Endodermal cell (in vitro differentiated cells): ENCODE measurements around the gene AHRR. TPM values are rescaled to one million over a fixed set of nuclear protein-coding genes. Genes with fewer than 3 reads are reported as not detected.

Source experiments
- DNase-seq: peaks from one replicate; pipeline ENCODE4 v3.0.0-alpha.2; 2017
- H3K27ac ChIP-seq: 2 replicates; pipeline ENCODE4 v1.5.1; 2013; ENCODE audit warnings: mild to moderate bottlenecking, low read depth, low read length, moderate library complexity
- H3K27me3 ChIP-seq: 2 replicates; pipeline ENCODE4 v1.6.1; 2013; ENCODE audit warnings: mild to moderate bottlenecking, low read length, moderate library complexity; ENCODE audit not compliant: insufficient read depth, control insufficient read depth, poor library complexity, severe bottlenecking
- H3K36me3 ChIP-seq: 2 replicates; pipeline ENCODE4 v1.7.0; 2013; ENCODE audit warnings: mild to moderate bottlenecking, low read length, moderate library complexity; ENCODE audit not compliant: control insufficient read depth, insufficient read depth
- H3K4me1 ChIP-seq: one replicate; pipeline ENCODE4 v1.7.0; 2013; ENCODE audit warnings: low read length; ENCODE audit not compliant: control insufficient read depth, insufficient read depth
- H3K4me3 ChIP-seq: 2 replicates; pipeline ENCODE4 v1.5.1; 2013; ENCODE audit warnings: mild to moderate bottlenecking, low read length, moderate library complexity
- H3K9ac ChIP-seq: 2 replicates; pipeline ENCODE4 v1.6.1; 2013; ENCODE audit warnings: mild to moderate bottlenecking, low read length, moderate library complexity; ENCODE audit not compliant: poor library complexity, severe bottlenecking; ENCODE audit errors: extremely low read depth
- H3K9me3 ChIP-seq: 2 replicates; pipeline ENCODE4 v1.6.1; 2013; ENCODE audit warnings: mild to moderate bottlenecking, low read length, moderate library complexity; ENCODE audit not compliant: control insufficient read depth
- H3K27ac Mint-ChIP-seq: 2 replicates; pipeline ENCODE4 v1.8.0; 2020; ENCODE audit warnings: mixed read lengths
- H3K27me3 Mint-ChIP-seq: 2 replicates; pipeline ENCODE4 v1.8.0; 2021; ENCODE audit warnings: mild to moderate bottlenecking, mixed read lengths; ENCODE audit not compliant: insufficient read depth
- H3K36me3 Mint-ChIP-seq: 2 replicates; pipeline ENCODE4 v1.8.0; 2020; ENCODE audit warnings: low read depth, mixed read lengths
- H3K4me1 Mint-ChIP-seq: 2 replicates; pipeline ENCODE4 v1.8.0; 2020; ENCODE audit warnings: mixed read lengths
- H3K4me3 Mint-ChIP-seq: 2 replicates; pipeline ENCODE4 v1.8.0; 2020; ENCODE audit warnings: mild to moderate bottlenecking, moderate library complexity, mixed read lengths
- H3K9me3 Mint-ChIP-seq: 2 replicates; pipeline ENCODE4 v1.8.0; 2020; ENCODE audit warnings: mild to moderate bottlenecking, mixed read lengths
- CTCF ChIP-seq: fragments of 200-600 bp; sonication (generic); conservative IDR thresholded peaks from 2 replicates; pipeline ENCODE4 v1.5.0; 2021; ENCODE audit warnings: antibody characterized with exemption, mild to moderate bottlenecking
- WGBS, 2 experiments: methylation state at CpG; one replicate each; pipeline versions ENCODE4 v1.1.5 to v1.1.7; 2013; ENCODE audit warnings: missing lambda C conversion rate in 2 of 2, mixed read lengths in 1 of 2; ENCODE audit not compliant: insufficient coverage in 1 of 2, insufficient read length in 1 of 2; 5-methylcytosine and 5-hydroxymethylcytosine counted together
- total RNA-seq, 2 donors: library from RNA; stranded (reverse); fragmentation: NEBNext Ultra II Directional in 1 of 2; extraction: Animal tissue kit (Norgen Biotek cat#: 25700) in 1 of 2; gene quantifications; 2 replicates in 1 of 2; 3 replicates in 1 of 2; pipeline ENCODE4 v1.2.1, GENCODE V29; 2021

AHRR gene
- total RNA-seq, 2 donors from 2014 or later = 1.4 to 2.0 TPM

- Mint-ChIP-seq H3K27me3 (peaks cover 8% of the 10 kb centered on the region), H3K4me3 (no peak overlapping the region), H3K36me3 (no peaks in the 10 kb centered on the region), H3K9me3 (no peaks in the 10 kb centered on the region), H3K27ac (no peak overlapping the region), H3K4me1 (peaks cover 3% of the 10 kb centered on the region)
- WGBS, 2 experiments = 95 to 96% methylated on average over 17 to 22 of the region's 23 CpGs
- no peak for TF ChIP-seq CTCF
- DNase-seq = no peak
- no peaks in the 10 kb centered on the region for H3K36me3 ChIP-seq
- H3K27ac ChIP-seq = no peak overlapping the region
- no peaks in the 10 kb centered on the region for H3K4me1 ChIP-seq
- no peak overlapping the region for H3K9ac ChIP-seq
- no peaks in the 10 kb centered on the region for H3K27me3 ChIP-seq
- no peak overlapping the region for H3K4me3 ChIP-seq
- no peaks in the 10 kb centered on the region for H3K9me3 ChIP-seq
These were observed 159.8 kb downstream of the AHRR start for GRCh38 chr5:481347-481746.

- no peak overlapping the region for H3K4me3 ChIP-seq
- H3K9me3 Mint-ChIP-seq = no peaks in the 10 kb centered on the region
- H3K4me1 ChIP-seq = no peaks in the 10 kb centered on the region
- no peak overlapping the region for H3K9ac ChIP-seq
- H3K4me1 Mint-ChIP-seq = peaks cover 3% of the 10 kb centered on the region
- TF ChIP-seq CTCF = no peak
- no peaks in the 10 kb centered on the region for H3K36me3 ChIP-seq
- DNase-seq = no peak
- H3K36me3 Mint-ChIP-seq = no peaks in the 10 kb centered on the region
- no peaks in the 10 kb centered on the region for H3K9me3 ChIP-seq
- H3K27ac ChIP-seq = no peak overlapping the region
- 85 to 94% methylated on average over 7 to 21 of the region's 24 CpGs for WGBS, 2 experiments
- no peaks in the 10 kb centered on the region for H3K27me3 ChIP-seq
- no peak overlapping the region for H3K27ac Mint-ChIP-seq
- peaks cover 2% of the 10 kb centered on the region for H3K27me3 Mint-ChIP-seq
- H3K4me3 Mint-ChIP-seq = no peak overlapping the region
These were observed 160.5 kb downstream of the AHRR start for GRCh38 chr5:482021-482420.

- peaks cover 3% of the 10 kb centered on the region for H3K4me1 Mint-ChIP-seq
- no peaks in the 10 kb centered on the region for H3K36me3 Mint-ChIP-seq
- Histone ChIP-seq H3K36me3 (no peaks in the 10 kb centered on the region), H3K4me3 (no peak overlapping the region), H3K27ac (no peak overlapping the region), H3K4me1 (no peaks in the 10 kb centered on the region), H3K9ac (no peak overlapping the region), H3K9me3 (no peaks in the 10 kb centered on the region), H3K27me3 (no peaks in the 10 kb centered on the region)
- WGBS, 2 experiments = 94 to 96% methylated on average over 22 to 27 of the region's 27 CpGs
- no peaks in the 10 kb centered on the region for H3K9me3 Mint-ChIP-seq
- no peak overlapping the region for H3K4me3 Mint-ChIP-seq
- no peak overlapping the region for H3K27ac Mint-ChIP-seq
- no peak for DNase-seq
- H3K27me3 Mint-ChIP-seq = no peaks in the 10 kb centered on the region
- TF ChIP-seq CTCF = no peak
These were observed 161.0 kb downstream of the AHRR start for GRCh38 chr5:482506-482905.
